Activated CD4-positive, alpha-beta T cell treated with anti-CD3 and anti-CD28 coated beads, Interleukin-2, amount 10 ng/mL, durations not matched to agents 7 days and 5 days (primary cell): ENCODE measurements around the gene ATP2C2. TPM values are rescaled to one million over a fixed set of nuclear protein-coding genes. Genes with fewer than 3 reads are reported as not detected.

Experiments
- CTCF ChIA-PET: fragments of 350-600 bp; sonication (Branson Sonifier 250); formaldehyde crosslinking; loops from one replicate; lab custom pipeline; 2021; ENCODE audit warnings: antibody characterized with exemption; lab: Charles Lee
- POLR2A ChIA-PET: fragments of 350-600 bp; sonication (Branson Sonifier 250); formaldehyde crosslinking; loops from one replicate; lab custom pipeline; 2021; ENCODE audit warnings: antibody characterized with exemption; lab: Charles Lee
- DNase-seq: peaks from one replicate; pipeline ENCODE4 v3.0.0-alpha.2; 2020
- H3K27ac Mint-ChIP-seq: one replicate; pipeline ENCODE4 v1.8.0; 2021; ENCODE audit warnings: mild to moderate bottlenecking, moderate library complexity, mixed read lengths
- H3K27me3 Mint-ChIP-seq: one replicate; pipeline ENCODE4 v1.8.0; 2021; ENCODE audit warnings: mixed read lengths
- H3K36me3 Mint-ChIP-seq: one replicate; pipeline ENCODE4 v1.8.0; 2021; ENCODE audit warnings: low read depth, mixed read lengths
- H3K4me1 Mint-ChIP-seq: one replicate; pipeline ENCODE4 v1.8.0; 2021; ENCODE audit warnings: mixed read lengths
- H3K4me3 Mint-ChIP-seq: one replicate; pipeline ENCODE4 v1.8.0; 2021; ENCODE audit warnings: mild to moderate bottlenecking, moderate library complexity, mixed read lengths
- H3K9me3 Mint-ChIP-seq: one replicate; pipeline ENCODE4 v1.8.0; 2021; ENCODE audit warnings: mixed read lengths
- total RNA-seq, 2 experiments: library from RNA; stranded (reverse); gene quantifications; one replicate each; pipeline ENCODE4 v1.2.3, GENCODE V29; 2021

Gene ATP2C2
- total RNA-seq, 2 experiments from 2014 or later, result not detected

- H3K4me1 Mint-ChIP-seq, result peaks cover 5% of the 10 kb centered on the region
- DNase-seq, result no peak
- POLR2A ChIA-PET, result no interaction called here
- no peaks in the 10 kb centered on the region for H3K27me3 Mint-ChIP-seq
- peaks cover 11% of the 10 kb centered on the region for H3K36me3 Mint-ChIP-seq
- no peak overlapping the region for H3K4me3 Mint-ChIP-seq
- peaks cover 11% of the 10 kb centered on the region for H3K9me3 Mint-ChIP-seq
- CTCF ChIA-PET, result interaction anchor here (0.6 to 2.1 kb wide), 3 partner anchors 13 to 383 kb away, joined by 3 to 5 read pairs (median 5); no protein-coding TSS in a partner anchor
- no peak overlapping the region for H3K27ac Mint-ChIP-seq
These were observed 108.1 kb downstream of the ATP2C2 start for GRCh38 chr16:84476401-84476800.

- Mint-ChIP-seq H3K9me3 (peaks cover 6% of the 10 kb centered on the region), H3K27me3 (no peaks in the 10 kb centered on the region), H3K27ac (no peak overlapping the region), H3K4me1 (peaks cover 5% of the 10 kb centered on the region), H3K4me3 (no peak overlapping the region), H3K36me3 (peaks cover 6% of the 10 kb centered on the region)
- POLR2A ChIA-PET, result no interaction called here
- CTCF ChIA-PET, result interaction anchor here (0.6 to 2.1 kb wide), 4 partner anchors 12 to 35 kb away, joined by 3 to 5 read pairs (median 3); no protein-coding TSS in a partner anchor
- no peak for DNase-seq
These were observed 109.3 kb downstream of the ATP2C2 start for GRCh38 chr16:84477661-84478060.

GRCh38 chr16:84478172-84478947 is 110.0 kb downstream of the ATP2C2 start:
- ChIA-PET CTCF (interaction anchor here (0.6 to 2.1 kb wide), 6 partner anchors 11 to 36 kb away, joined by 3 to 5 read pairs (median 3); no protein-coding TSS in a partner anchor), POLR2A (no interaction called here)
- Mint-ChIP-seq H3K27me3 (no peaks in the 10 kb centered on the region), H3K4me3 (no peak overlapping the region), H3K27ac (no peak overlapping the region), H3K4me1 (peaks cover 5% of the 10 kb centered on the region), H3K36me3 (peaks cover 6% of the 10 kb centered on the region), H3K9me3 (peaks cover 2% of the 10 kb centered on the region)
- no peak for DNase-seq

- ChIA-PET CTCF (interaction anchor here (0.6 kb wide), 1 partner anchor 10 kb away, joined by 3 read pairs; no protein-coding TSS in a partner anchor), POLR2A (no interaction called here)
- peaks cover 5% of the 10 kb centered on the region for H3K4me1 Mint-ChIP-seq
- H3K36me3 Mint-ChIP-seq, result peaks cover 2% of the 10 kb centered on the region
- H3K9me3 Mint-ChIP-seq, result no peaks in the 10 kb centered on the region
- H3K4me3 Mint-ChIP-seq, result no peak overlapping the region
- H3K27me3 Mint-ChIP-seq, result no peaks in the 10 kb centered on the region
- no peak overlapping the region for H3K27ac Mint-ChIP-seq
- DNase-seq, result no peak
These were observed 111.5 kb downstream of the ATP2C2 start for GRCh38 chr16:84479716-84480450.

- Mint-ChIP-seq H3K36me3 (peaks cover 2% of the 10 kb centered on the region), H3K4me3 (no peak overlapping the region), H3K27ac (no peak overlapping the region), H3K9me3 (no peaks in the 10 kb centered on the region), H3K27me3 (no peaks in the 10 kb centered on the region), H3K4me1 (no peaks in the 10 kb centered on the region)
- no peak for DNase-seq
- ChIA-PET POLR2A (interaction anchor here (1.0 kb wide), 1 partner anchor 21 kb away, joined by 3 read pairs; no protein-coding TSS in a partner anchor), CTCF (interaction anchor here (0.6 kb wide), 1 partner anchor 610 kb away, joined by 3 read pairs; no protein-coding TSS in a partner anchor)
These were observed 112.9 kb downstream of the ATP2C2 start for GRCh38 chr16:84481051-84481735.

- H3K4me1 Mint-ChIP-seq, result no peaks in the 10 kb centered on the region
- peaks cover 2% of the 10 kb centered on the region for H3K36me3 Mint-ChIP-seq
- no peaks in the 10 kb centered on the region for H3K27me3 Mint-ChIP-seq
- CTCF ChIA-PET, result interaction anchor here (0.7 to 1.8 kb wide), 4 partner anchors 11 to 295 kb away, joined by 3 to 5 read pairs (median 4); partner anchors contain the start of gene TAF1C
- DNase-seq, result no peak
- no peaks in the 10 kb centered on the region for H3K9me3 Mint-ChIP-seq
- H3K4me3 Mint-ChIP-seq, result no peak overlapping the region
- POLR2A ChIA-PET, result interaction anchor here (0.7 to 1.0 kb wide), 2 partner anchors 22 to 1665 kb away, joined by 3 read pairs; no protein-coding TSS in a partner anchor
- H3K27ac Mint-ChIP-seq, result no peak overlapping the region
These were observed 113.9 kb downstream of the ATP2C2 start for GRCh38 chr16:84482001-84482891.

DNA sequence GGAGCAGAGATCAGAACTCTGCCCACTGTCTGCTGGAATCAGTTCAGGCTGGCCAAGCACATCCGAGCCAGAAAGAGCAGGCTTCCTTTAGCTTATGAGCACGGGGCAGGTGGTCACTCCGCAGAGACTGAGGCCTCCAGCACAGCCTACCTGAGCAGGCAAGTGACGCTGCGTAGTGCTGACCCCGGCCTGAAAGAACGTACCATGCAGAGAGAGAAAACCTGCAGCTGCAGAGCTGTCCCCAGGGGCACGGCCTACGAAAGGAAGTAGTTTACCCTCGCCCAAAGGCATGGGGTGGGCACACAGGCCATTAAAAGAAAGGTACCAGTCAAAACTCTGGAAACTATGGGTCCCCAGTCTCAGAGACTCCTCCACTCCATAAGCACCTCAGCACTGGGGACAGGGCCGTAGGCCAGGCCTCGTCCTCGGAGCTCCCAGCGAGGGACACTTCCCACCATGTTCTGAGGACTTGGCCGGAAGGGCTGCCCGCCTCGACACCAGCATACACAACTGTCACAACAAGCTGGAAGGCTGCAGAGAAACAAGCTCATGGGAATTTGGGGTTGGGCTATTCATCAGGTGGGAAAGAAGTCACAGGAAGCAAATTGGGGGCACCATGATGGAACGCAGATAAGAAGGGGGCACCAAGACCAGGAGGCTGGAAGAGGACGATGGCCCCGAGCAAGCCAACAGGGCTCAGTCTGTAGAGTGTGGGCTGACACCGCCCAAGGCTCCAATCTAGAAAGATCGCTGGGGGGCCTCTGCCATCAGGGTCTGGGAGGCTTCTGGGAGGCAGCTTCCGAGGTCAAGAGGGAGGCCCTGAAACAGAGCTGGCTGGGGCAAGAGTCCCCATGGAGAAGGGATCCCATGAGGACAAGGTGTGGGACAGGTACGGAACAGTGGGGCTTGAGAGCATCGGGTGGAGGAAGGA is 114.9 kb downstream of the ATP2C2 start:
- ChIA-PET POLR2A (interaction anchor here (0.7 kb wide), 1 partner anchor 1664 kb away, joined by 3 read pairs; no protein-coding TSS in a partner anchor), CTCF (interaction anchor here (0.7 to 1.8 kb wide), 5 partner anchors 10 to 296 kb away, joined by 3 to 5 read pairs (median 4); partner anchors contain the start of gene TAF1C)
- no peak overlapping the region for H3K27ac Mint-ChIP-seq
- H3K4me1 Mint-ChIP-seq, result no peaks in the 10 kb centered on the region
- no peak overlapping the region for H3K4me3 Mint-ChIP-seq
- no peaks in the 10 kb centered on the region for H3K27me3 Mint-ChIP-seq
- no peaks in the 10 kb centered on the region for H3K9me3 Mint-ChIP-seq
- no peak for DNase-seq
- H3K36me3 Mint-ChIP-seq, result peaks cover 2% of the 10 kb centered on the region

DNA sequence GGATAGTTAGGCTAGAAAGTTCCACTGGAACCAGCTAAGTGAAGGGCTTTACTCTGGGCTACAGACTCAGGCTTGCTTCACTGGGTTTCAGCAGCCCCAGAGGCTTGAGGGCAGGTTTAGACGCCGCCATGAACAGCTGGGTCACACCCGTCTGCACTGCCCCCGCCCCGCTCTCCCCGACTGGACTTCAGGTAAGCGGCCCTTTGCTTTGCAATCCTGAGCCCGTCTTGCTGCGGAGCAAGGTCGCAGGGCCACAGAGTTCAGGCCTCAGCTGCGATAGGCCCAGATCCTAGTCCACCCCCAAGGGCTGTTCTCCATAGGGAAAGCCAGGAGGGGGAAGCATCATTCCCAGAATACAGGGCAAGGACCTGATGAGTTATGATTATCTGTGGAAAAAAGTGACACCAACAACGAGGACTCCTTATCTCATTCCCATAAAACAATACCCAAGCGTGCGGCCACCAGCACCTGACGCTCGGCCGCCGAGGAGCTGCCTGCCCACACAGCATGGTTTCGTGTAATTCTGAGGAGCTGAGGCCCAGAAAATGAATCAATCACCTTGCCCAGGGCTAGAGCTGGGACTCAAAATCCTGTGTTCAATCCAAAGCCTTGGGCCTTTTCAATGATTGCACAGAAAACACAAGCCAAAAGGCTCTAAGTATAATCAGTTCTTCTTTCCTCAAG is 115.7 kb downstream of the ATP2C2 start:
- H3K36me3 Mint-ChIP-seq, result peaks cover 1% of the 10 kb centered on the region
- CTCF ChIA-PET, result interaction anchor here (0.8 to 1.8 kb wide), 4 partner anchors 14 to 297 kb away, joined by 3 to 4 read pairs (median 4); partner anchors contain the start of gene TAF1C
- H3K9me3 Mint-ChIP-seq, result no peaks in the 10 kb centered on the region
- no peak overlapping the region for H3K27ac Mint-ChIP-seq
- POLR2A ChIA-PET, result no interaction called here
- peaks cover 4% of the 10 kb centered on the region for H3K4me1 Mint-ChIP-seq
- DNase-seq, result no peak
- no peaks in the 10 kb centered on the region for H3K27me3 Mint-ChIP-seq
- no peak overlapping the region for H3K4me3 Mint-ChIP-seq

DNA sequence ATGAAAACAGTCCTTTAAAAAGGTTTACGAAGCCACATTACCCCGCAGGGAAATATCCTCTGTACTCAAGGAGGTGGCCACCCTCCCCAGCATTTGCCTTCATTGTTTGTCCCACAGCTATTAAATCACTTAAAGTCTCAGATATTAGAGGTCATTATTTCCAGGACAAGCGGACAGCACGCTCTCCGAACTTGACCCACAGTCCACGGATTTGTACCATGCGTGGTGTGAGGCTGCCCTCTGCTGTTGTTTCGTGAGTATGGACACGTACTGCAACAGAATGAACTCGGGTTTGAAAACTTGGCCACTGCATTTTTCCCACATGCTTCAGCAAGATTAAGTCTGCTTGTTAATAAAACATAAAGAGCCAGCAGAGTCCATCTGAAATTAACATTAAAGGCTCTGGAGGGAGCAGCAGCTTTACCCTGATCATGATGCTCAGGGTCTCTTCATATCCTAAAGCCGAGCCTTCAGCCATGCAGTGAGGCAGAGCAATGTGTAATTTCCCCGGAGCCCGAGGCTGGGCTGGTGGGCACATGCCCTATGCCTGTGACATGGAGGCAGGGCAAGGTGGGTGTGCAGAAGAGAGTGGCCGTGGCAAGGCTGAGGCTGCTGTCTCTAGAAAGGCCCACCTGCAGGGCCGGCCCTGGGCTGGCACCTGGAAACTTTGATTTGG is 116.4 kb downstream of the ATP2C2 start:
- peak; percentile 26 for DNase-seq
- H3K27ac Mint-ChIP-seq, result no peak overlapping the region
- peaks cover 8% of the 10 kb centered on the region for H3K4me1 Mint-ChIP-seq
- peaks cover 5% of the 10 kb centered on the region for H3K36me3 Mint-ChIP-seq
- H3K27me3 Mint-ChIP-seq, result no peaks in the 10 kb centered on the region
- ChIA-PET CTCF (interaction anchor here (0.8 to 1.8 kb wide), 4 partner anchors 13 to 298 kb away, joined by 3 to 4 read pairs (median 4); partner anchors contain the start of gene TAF1C), POLR2A (no interaction called here)
- no peaks in the 10 kb centered on the region for H3K9me3 Mint-ChIP-seq
- H3K4me3 Mint-ChIP-seq, result no peak overlapping the region
